GM21737 (cell line): ENCODE data around the gene HLF.

ENCODE experiments used
- ATAC-seq: cut with Tn5 transposase; IDR thresholded peaks from one replicate; pipeline ENCODE4 v1.9.1; 2021; ENCODE audit warnings: mild to moderate bottlenecking, moderate library complexity; ENCODE audit not compliant: unreplicated experiment

Gene HLF

GRCh38 chr17:55305321-55306087 is 40.7 kb downstream of the HLF start:
- no peak for ATAC-seq

DNA sequence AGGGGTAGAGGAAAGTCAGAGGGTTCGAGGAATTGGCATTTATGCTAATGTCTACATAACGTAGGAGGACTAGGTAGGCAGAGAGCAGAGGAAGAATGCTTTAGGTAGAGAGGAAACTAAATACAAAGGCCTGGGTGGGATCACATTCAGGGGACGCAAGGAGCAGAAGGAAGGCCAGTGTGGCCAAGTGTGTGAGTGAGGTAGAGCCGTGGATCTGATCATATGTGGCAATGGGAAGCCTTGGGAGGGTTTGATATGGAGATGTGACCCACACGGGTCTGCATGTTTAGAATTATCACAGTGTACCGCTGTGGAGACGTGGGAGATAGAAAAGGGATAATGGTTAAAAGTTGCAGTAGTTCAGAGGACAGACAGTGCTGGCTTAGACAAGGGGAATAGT is 43.1 kb downstream of the HLF start:
- ATAC-seq, result no peak

GRCh38 chr17:55308613-55309391 is 44.0 kb downstream of the HLF start:
- no peak for ATAC-seq

GRCh38 chr17:55311767-55312375 is 47.1 kb downstream of the HLF start:
- no peak for ATAC-seq

GRCh38 chr17:55312852-55313251 is 48.1 kb downstream of the HLF start:
- no peak for ATAC-seq

GRCh38 chr17:55314061-55314783 is 49.5 kb downstream of the HLF start:
- ATAC-seq, result no peak

DNA sequence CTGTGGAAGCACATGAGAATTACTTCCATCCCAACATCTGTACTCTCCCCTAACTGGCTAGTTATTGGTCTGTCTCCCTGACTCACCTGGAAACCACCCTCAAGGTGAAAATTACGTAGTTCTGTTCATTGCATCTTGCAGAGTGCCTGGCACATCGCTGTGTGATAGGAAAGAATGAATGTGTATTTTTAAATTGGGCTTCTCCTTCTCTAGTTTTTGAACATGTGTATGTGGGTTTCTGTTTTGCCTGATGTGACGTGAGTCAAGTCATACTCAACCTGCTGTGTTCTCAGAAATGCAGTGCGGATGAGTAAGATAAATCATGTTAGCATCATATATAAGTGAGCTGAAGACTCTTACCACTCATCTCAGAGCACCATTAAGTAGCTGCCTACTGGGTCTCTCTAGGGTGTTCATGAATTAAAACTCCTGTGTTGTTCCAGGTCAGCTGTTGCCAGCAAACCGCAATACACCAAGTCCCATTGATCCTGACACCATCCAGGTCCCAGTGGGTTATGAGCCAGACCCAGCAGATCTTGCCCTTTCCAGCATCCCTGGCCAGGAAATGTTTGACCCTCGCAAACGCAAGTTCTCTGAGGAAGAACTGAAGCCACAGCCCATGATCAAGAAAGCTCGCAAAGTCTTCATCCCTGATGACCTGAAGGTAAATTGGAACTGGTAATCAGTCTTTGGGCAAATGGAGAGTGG is 50.2 kb downstream of the HLF start:
- ATAC-seq, result no peak

GRCh38 chr17:55316499-55316898 is 51.7 kb downstream of the HLF start:
- ATAC-seq, result no peak

DNA sequence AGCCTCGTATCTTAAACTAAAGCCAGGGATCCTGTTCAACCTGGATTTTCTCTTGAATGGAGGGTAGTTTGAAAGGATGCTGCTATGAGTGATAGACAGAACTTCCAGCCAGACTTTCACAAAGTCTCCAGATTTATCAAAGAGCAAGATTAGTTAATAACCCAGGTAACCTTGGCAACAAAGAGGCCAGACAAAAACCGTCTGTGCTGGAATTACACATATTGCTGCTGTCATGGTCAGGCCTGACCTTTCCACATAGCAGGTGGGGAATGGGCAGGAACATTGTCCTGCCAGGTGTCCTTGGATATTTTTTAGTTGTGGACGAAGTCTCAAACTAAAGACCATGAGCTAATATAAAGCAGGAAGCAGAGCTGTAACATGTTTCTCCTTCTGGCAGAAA is 52.5 kb downstream of the HLF start:
- ATAC-seq, result no peak

DNA sequence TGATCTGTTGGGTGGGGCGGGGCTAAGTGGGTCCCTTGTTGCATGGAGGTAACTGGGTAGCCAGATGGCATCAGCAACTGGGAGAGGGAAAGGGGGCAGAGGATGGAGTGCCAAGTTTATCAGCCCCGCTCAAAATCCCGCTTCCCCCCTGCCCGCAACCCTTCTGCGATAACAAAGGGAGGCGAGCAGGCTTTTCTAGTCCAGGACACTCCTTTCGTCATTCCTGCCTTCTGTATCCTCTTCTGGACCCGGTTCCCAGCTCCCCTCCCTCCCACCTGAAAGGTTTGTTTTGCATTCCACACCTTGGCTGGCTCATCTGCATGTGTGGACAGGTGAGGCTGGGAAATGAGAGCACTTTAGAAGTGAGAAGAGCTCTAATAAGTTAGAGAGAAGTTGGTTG is 53.3 kb downstream of the HLF start:
- no peak for ATAC-seq

DNA sequence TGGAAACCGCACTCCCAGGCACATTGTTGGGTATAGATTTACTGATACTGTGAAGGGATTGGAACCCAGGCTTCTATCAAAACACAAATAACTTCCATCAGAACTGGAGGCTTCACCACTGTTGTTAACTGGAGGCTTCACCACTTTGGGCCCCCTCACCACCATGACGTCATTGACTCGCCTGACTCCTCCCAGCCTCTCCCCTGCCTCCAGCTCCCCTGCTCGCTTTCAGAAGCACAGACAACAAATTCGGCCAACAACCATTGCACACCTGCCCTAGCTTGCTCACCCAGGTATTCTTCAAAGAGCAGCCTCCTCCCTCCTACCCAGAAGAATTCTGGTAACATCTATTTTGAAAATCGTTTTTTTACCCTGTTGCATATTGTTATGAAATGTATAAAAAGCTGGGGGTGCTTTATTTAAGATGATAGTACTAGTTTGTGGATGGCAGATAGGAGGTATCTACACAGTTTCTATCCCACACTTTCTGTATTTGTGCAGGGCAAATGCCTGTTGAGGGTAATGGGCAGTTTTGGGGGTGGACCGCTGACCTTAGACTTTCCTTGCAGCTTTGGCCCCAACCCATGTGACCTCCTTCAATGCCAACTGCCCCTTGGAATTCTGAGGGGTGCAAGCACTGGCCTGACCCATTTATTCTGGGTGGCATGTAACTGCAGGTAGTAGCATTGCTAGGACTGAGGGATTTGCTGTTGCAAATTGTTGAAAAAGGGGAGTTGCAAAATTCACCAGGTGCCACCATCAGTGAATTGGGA is 54.1 kb downstream of the HLF start:
- no peak for ATAC-seq

DNA sequence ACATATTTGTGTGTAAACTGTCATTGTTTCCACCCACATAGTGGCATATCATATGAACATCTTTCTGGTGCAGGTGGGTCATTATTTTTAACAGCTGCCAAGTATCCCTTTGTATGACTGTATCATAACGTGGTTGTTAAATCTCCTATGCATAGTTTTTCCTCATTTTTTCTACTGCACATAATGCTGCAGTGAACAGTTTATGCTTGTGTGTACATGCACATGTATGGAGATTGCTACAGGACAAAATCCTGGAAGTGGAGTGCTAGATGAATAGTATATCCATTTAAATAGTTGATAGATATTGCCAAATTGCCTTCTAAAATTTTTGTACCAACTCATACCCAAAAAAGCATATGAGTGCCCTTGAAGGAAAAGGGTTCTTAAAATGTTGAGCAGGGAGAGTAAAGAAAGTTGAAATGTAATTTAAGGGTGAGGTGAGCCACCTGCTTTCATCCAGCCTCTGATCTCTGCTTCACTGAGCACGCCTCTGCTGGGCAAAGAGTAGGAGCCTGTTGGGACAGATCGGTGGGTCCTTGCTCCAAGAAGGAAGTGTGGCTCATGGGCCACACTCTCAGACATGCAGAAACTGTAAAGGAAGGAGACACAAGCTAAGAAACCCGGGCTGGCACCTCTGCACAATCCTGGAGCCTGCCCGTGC is 55.3 kb downstream of the HLF start:
- ATAC-seq, result no peak

- ATAC-seq, result no peak
Measured at GRCh38 chr17:55320594-55321426, 56.0 kb downstream of the HLF start.

- ATAC-seq, result no peak
Measured at GRCh38 chr17:55321427-55322060, 56.8 kb downstream of the HLF start.

DNA sequence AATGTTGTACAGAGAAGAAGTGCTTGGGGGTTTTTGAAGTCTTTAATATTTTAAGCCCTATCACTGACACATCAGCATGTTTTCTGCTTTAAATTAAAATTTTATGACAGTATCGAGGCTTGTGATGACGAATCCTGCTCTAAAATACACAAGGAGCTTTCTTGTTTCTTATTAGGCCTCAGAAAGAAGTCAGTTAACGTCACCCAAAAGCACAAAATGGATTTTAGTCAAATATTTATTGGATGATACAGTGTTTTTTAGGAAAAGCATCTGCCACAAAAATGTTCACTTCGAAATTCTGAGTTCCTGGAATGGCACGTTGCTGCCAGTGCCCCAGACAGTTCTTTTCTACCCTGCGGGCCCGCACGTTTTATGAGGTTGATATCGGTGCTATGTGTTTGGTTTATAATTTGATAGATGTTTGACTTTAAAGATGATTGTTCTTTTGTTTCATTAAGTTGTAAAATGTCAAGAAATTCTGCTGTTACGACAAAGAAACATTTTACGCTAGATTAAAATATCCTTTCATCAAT is 57.8 kb downstream of the HLF start:
- ATAC-seq, result no peak

GRCh38 chr17:55323518-55324295 is 58.9 kb downstream of the HLF start:
- no peak for ATAC-seq
